Osteoblast (primary cell): ENCODE data around the gene LMO7. TPM values are rescaled to one million over a fixed set of nuclear protein-coding genes. Genes with fewer than 3 reads are reported as not detected.
A peak's percentile ranks its signal among the peaks of the same experiment; 100 is the strongest.

Source experiments
- DNase-seq: peaks from one replicate; pipeline ENCODE4 v3.0.0; 2011; ENCODE audit warnings: low spot score, mixed read lengths; ENCODE audit not compliant: insufficient read length; ENCODE audit errors: missing footprints
- H2AFZ ChIP-seq: 2 replicates; pipeline ENCODE4 v1.6.0; 2011; ENCODE audit warnings: mild to moderate bottlenecking, low read length
- H3K27ac ChIP-seq: 2 replicates; pipeline ENCODE4 v1.5.1; 2011; ENCODE audit warnings: mild to moderate bottlenecking, low read depth, low read length, moderate library complexity
- H3K27me3 ChIP-seq: 2 replicates; pipeline ENCODE4 v1.6.0; 2012; ENCODE audit warnings: mild to moderate bottlenecking, control low read depth, inconsistent platforms, low read length, moderate library complexity; ENCODE audit not compliant: insufficient read depth
- H3K36me3 ChIP-seq: 2 replicates; pipeline ENCODE4 v1.5.1; 2011; ENCODE audit warnings: mild to moderate bottlenecking, low read length, control low read depth, moderate library complexity; ENCODE audit not compliant: insufficient read depth
- H3K4me1 ChIP-seq: 2 replicates; pipeline ENCODE4 v1.5.1; 2011; ENCODE audit warnings: mild to moderate bottlenecking, low read length, control low read depth, moderate library complexity; ENCODE audit not compliant: insufficient read depth
- H3K4me2 ChIP-seq: 2 replicates; pipeline ENCODE4 v1.6.0; 2011; ENCODE audit warnings: mild to moderate bottlenecking, low read length; ENCODE audit not compliant: insufficient read depth
- H3K4me3 ChIP-seq: fragments of 200-600 bp; sonication (generic); 3 replicates; pipeline ENCODE4 v1.5.1; 2012; ENCODE audit warnings: mild to moderate bottlenecking, low read length, inconsistent platforms; ENCODE audit not compliant: insufficient read depth
- H3K79me2 ChIP-seq: 2 replicates; pipeline ENCODE4 v1.6.0; 2012; ENCODE audit warnings: mild to moderate bottlenecking, low read length, control low read depth, inconsistent platforms; ENCODE audit not compliant: insufficient read depth
- H3K9me3 ChIP-seq: 2 replicates; pipeline ENCODE4 v1.5.1; 2011; ENCODE audit warnings: low read depth, low read length, control low read depth
- H4K20me1 ChIP-seq: 2 replicates; pipeline ENCODE4 v1.6.0; 2012; ENCODE audit warnings: mild to moderate bottlenecking, low read length, control low read depth; ENCODE audit not compliant: insufficient read depth
- total RNA-seq: library from RNA; depleted of rRNA; stranded (reverse); fragments of >200 nt; gene quantifications from 2 replicates; pipeline ENCODE4 v1.2.3, GENCODE V29; 2012
- TF ChIP-seq, protein P1 (sequence below): IDR thresholded peaks from 2 replicates; pipeline ENCODE4 v1.5.1; 2011; ENCODE audit warnings: mild to moderate bottlenecking, low read depth, low read length, moderate library complexity; ENCODE audit errors: extremely low read depth

LMO7 gene
- total RNA-seq, 1 donor, result 536 TPM

DNA sequence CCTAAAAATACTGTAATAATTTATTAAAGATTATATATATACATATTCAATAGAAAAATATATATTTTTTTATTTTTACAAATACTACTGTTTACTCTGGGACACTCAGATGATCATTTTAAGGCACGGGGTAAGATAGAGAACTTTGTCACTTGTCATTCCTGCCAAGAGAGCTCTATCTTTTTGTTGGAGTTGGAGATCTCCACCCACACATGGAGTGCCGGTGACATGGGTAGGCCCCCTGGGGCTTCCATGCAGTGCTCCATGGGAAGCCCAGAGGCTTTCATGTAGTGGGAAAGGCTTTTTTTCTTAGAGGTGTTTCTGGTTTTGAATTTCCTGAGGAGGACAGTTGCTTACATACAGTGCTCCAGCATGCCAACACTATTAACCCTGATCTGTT is 81.4 kb downstream of the LMO7 start:
- no peak for DNase-seq
- peaks cover 69% of the 10 kb centered on the region for H4K20me1 ChIP-seq
- no peak overlapping the region for H3K4me3 ChIP-seq
- H3K27ac ChIP-seq, result peak overlapping the region; percentile 67
- H3K4me2 ChIP-seq, result no peak overlapping the region
- peaks cover 38% of the 10 kb centered on the region for H3K4me1 ChIP-seq
- TF ChIP-seq, protein P1, sequence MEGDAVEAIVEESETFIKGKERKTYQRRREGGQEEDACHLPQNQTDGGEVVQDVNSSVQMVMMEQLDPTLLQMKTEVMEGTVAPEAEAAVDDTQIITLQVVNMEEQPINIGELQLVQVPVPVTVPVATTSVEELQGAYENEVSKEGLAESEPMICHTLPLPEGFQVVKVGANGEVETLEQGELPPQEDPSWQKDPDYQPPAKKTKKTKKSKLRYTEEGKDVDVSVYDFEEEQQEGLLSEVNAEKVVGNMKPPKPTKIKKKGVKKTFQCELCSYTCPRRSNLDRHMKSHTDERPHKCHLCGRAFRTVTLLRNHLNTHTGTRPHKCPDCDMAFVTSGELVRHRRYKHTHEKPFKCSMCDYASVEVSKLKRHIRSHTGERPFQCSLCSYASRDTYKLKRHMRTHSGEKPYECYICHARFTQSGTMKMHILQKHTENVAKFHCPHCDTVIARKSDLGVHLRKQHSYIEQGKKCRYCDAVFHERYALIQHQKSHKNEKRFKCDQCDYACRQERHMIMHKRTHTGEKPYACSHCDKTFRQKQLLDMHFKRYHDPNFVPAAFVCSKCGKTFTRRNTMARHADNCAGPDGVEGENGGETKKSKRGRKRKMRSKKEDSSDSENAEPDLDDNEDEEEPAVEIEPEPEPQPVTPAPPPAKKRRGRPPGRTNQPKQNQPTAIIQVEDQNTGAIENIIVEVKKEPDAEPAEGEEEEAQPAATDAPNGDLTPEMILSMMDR, result no peak
- H2AFZ ChIP-seq, result no peak overlapping the region
- no peaks in the 10 kb centered on the region for H3K9me3 ChIP-seq
- peaks cover 87% of the 10 kb centered on the region for H3K79me2 ChIP-seq
- peaks cover 56% of the 10 kb centered on the region for H3K36me3 ChIP-seq
- no peaks in the 10 kb centered on the region for H3K27me3 ChIP-seq

DNA sequence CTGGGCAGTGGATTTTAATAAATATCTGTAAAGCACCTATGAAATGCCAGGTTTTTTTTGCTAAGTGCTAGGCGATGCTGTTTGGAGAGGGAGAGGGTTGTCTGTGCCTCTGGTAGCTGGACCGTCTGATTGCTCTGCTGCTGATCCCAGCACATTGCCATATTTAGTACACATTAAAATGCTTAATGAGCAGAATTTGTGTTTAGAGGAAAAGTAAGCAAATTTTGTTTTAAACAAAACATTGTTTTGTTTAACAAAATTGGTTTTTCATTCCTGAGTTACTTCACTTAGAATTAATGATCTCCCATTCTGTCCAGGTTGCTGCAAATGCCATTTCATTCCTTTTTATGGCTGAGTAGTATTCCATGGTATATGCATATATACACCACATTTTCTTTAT is 85.2 kb downstream of the LMO7 start:
- TF ChIP-seq, protein P1, result no peak
- Histone ChIP-seq H3K79me2 (peaks cover 88% of the 10 kb centered on the region), H3K9me3 (no peaks in the 10 kb centered on the region), H3K27me3 (no peaks in the 10 kb centered on the region), H3K4me2 (no peak overlapping the region), H3K4me3 (no peak overlapping the region), H3K36me3 (peaks cover 46% of the 10 kb centered on the region), H3K27ac (no peak overlapping the region), H4K20me1 (peaks cover 70% of the 10 kb centered on the region), H2AFZ (no peak overlapping the region), H3K4me1 (peaks cover 37% of the 10 kb centered on the region)
- DNase-seq, result no peak

DNA sequence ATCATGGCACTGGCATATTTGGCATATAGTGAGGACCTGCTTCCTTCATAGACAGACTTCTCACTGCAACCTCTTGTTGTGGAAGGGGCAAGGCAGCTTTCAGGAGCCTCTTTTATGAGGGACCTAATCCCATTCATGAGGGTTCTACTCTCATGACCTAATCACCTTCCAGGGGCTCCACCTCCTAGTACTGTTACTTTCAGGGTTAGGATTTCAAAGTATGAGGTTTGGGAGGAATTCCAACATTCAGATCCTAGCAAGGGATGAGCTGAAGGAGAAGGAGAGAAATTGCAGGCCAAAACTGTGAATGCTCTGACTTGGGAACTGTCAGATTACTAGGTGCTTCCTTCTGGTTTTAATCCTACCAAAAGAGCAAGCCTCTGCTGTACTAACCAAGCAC is 87.8 kb downstream of the LMO7 start:
- no peaks in the 10 kb centered on the region for H3K9me3 ChIP-seq
- peaks cover 29% of the 10 kb centered on the region for H3K4me1 ChIP-seq
- H3K79me2 ChIP-seq, result peaks cover 81% of the 10 kb centered on the region
- H3K27ac ChIP-seq, result no peak overlapping the region
- peaks cover 64% of the 10 kb centered on the region for H4K20me1 ChIP-seq
- H3K27me3 ChIP-seq, result no peaks in the 10 kb centered on the region
- TF ChIP-seq, protein P1, result no peak
- no peak overlapping the region for H3K4me3 ChIP-seq
- H3K36me3 ChIP-seq, result peaks cover 39% of the 10 kb centered on the region
- H2AFZ ChIP-seq, result no peak overlapping the region
- H3K4me2 ChIP-seq, result no peak overlapping the region
- DNase-seq, result no peak

DNA sequence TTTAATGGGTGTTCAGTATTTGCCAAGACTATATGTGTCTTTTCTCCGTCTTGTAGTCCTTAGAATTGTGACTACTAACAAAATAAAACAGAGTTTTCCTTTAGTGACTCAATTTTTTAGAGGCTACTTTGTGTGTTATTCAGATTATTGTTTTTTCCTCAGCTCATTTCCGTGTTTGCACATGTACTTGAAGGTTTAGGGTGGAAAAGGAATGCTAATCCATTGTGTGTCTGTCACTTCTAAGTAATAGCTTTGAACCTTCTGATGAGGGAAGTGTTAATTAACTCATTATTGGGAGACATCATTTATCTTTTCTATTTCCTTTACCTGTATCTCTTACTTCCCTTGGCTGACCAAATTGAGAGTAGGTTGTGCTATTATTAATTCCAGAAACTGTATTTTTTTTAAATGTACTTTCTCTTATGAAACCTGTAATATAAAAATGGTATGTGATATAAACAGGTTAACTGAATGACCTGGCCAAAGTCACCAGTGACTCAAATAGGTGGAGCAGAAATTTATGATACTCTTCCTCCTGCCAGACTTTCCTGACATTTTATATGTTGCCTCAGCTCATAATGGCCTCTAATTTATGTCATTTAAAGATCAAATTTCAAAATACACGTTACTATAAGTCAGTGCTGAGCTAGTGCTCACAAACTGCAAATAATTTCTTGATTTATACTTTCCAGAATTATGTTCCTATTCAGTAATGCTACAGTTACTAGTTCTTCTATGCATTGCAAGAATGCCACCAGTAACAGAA is 88.8 kb downstream of the LMO7 start:
- Histone ChIP-seq H3K27ac (peak overlapping the region; percentile 23), H3K4me2 (no peak overlapping the region), H3K36me3 (peaks cover 30% of the 10 kb centered on the region), H2AFZ (no peak overlapping the region), H3K9me3 (no peaks in the 10 kb centered on the region), H4K20me1 (peaks cover 54% of the 10 kb centered on the region), H3K79me2 (peaks cover 72% of the 10 kb centered on the region), H3K4me1 (peaks cover 29% of the 10 kb centered on the region), H3K27me3 (no peaks in the 10 kb centered on the region), H3K4me3 (no peak overlapping the region)
- DNase-seq, result no peak
- TF ChIP-seq, protein P1, result no peak
